Activated CD8-positive, alpha-beta T cell treated with anti-CD3 and anti-CD28 coated beads for 36 hours (primary cell): ENCODE data around the gene COG2. TPM values are rescaled to one million over a fixed set of nuclear protein-coding genes. Genes with fewer than 3 reads are reported as not detected.

Experiments used
- ATAC-seq: fragments of 200-7000 bp; cut with Tn5 transposase; one replicate; pipeline ENCODE4 v1.10.0; 2021; ENCODE audit warnings: mild to moderate bottlenecking, moderate library complexity
- CTCF ChIA-PET: fragments of 350-600 bp; sonication (Branson Sonifier 250); formaldehyde crosslinking; loops from one replicate; lab custom pipeline; 2021; ENCODE audit warnings: antibody characterized with exemption; lab: Charles Lee
- POLR2A ChIA-PET: fragments of 350-600 bp; sonication (Branson Sonifier 250); formaldehyde crosslinking; loops from one replicate; lab custom pipeline; 2021; ENCODE audit warnings: antibody characterized with exemption; lab: Charles Lee
- DNase-seq: peaks from one replicate; pipeline ENCODE4 v3.0.0-alpha.2; 2020
- H3K27ac Mint-ChIP-seq: one replicate; pipeline ENCODE4 v1.8.0; 2021; ENCODE audit warnings: mild to moderate bottlenecking, mixed read lengths
- H3K27me3 Mint-ChIP-seq: one replicate; pipeline ENCODE4 v1.8.0; 2021; ENCODE audit warnings: mixed read lengths
- H3K36me3 Mint-ChIP-seq: one replicate; pipeline ENCODE4 v1.8.0; 2021; ENCODE audit warnings: low read depth, mixed read lengths
- H3K4me1 Mint-ChIP-seq: one replicate; pipeline ENCODE4 v1.8.0; 2021; ENCODE audit warnings: low read depth, mixed read lengths
- H3K4me3 Mint-ChIP-seq: one replicate; pipeline ENCODE4 v1.8.0; 2021; ENCODE audit warnings: mild to moderate bottlenecking, moderate library complexity, mixed read lengths
- H3K9me3 Mint-ChIP-seq: one replicate; pipeline ENCODE4 v1.8.0; 2021; ENCODE audit warnings: mixed read lengths
- CTCF ChIP-seq: fragments of 200-600 bp; IDR thresholded peaks from one replicate; pipeline ENCODE4 v1.8.0; 2022; ENCODE audit warnings: antibody characterized with exemption, mild to moderate bottlenecking
- intact Hi-C: fragments of 100-400 bp; cut with micrococcal nuclease; formaldehyde crosslinking; loops from one replicate; pipeline ENCODE4 v1.10.0; 2022
- total RNA-seq, 2 experiments: library from RNA; stranded (reverse); gene quantifications; one replicate each; pipeline ENCODE4 v1.2.3, GENCODE V29; 2021

The COG2 gene
- total RNA-seq, 2 experiments from 2014 or later: 26.1 to 27.6 TPM

GRCh38 chr1:230739564-230740290 is 97.4 kb downstream of the COG2 start:
- DNase-seq (no peak), ATAC-seq (no peak)
- POLR2A ChIA-PET: no interaction called here
- H3K27ac Mint-ChIP-seq: no peak overlapping the region
- H3K4me3 Mint-ChIP-seq: no peak overlapping the region
- TF ChIP-seq CTCF: no peak
- no peaks in the 10 kb centered on the region for H3K4me1 Mint-ChIP-seq
- H3K36me3 Mint-ChIP-seq: no peaks in the 10 kb centered on the region
- CTCF ChIA-PET: no interaction called here
- intact Hi-C loops: no loop called here
- H3K27me3 Mint-ChIP-seq: peaks cover 10% of the 10 kb centered on the region
- H3K9me3 Mint-ChIP-seq: peaks cover 5% of the 10 kb centered on the region

Other genes with a start within 250 kb of the COG2 start
- not detected for gene PGBD5, start 216.1 kb upstream of the COG2 start, total RNA-seq
- gene AGT, start 71.6 kb downstream of the COG2 start, total RNA-seq: not detected
- not detected for gene CAPN9, start 104.9 kb downstream of the COG2 start, total RNA-seq
- gene C1orf198, start 226.0 kb downstream of the COG2 start, total RNA-seq: 1 to 10 TPM; 6.2 to 6.9 TPM